ENCODE data around the gene SPAM1. TPM values are rescaled to one million over a fixed set of nuclear protein-coding genes. Genes with fewer than 3 reads are reported as not detected.
"Not testable (repeated sequence)": the region's sequence is repeated elsewhere in the genome, so short reads cannot be mapped to it uniquely, and the experiment has no call there.

Gene SPAM1
- total RNA-seq, 1 donor from 2014 or later, result not detected

GRCh38 chr7:123975084-123975483, 50.0 kb downstream of the SPAM1 start:
- DNase-seq, result no peak
- Mint-ChIP-seq H3K36me3 (ENCODE audit: low read depth) (no peaks in the 10 kb centered on the region), H3K4me1 (no peaks in the 10 kb centered on the region), H3K27ac (no peak overlapping the region), H3K27me3 (no peaks in the 10 kb centered on the region), H3K4me3 (no peak overlapping the region), H3K9me3 (no peaks in the 10 kb centered on the region)
- intact Hi-C loops (cut with micrococcal nuclease), result no loop called here

GRCh38 chr7:123977081-123977480, 52.0 kb downstream of the SPAM1 start:
- Mint-ChIP-seq H3K27me3 (no peaks in the 10 kb centered on the region), H3K27ac (no peak overlapping the region), H3K4me3 (no peak overlapping the region), H3K36me3 (ENCODE audit: low read depth) (no peaks in the 10 kb centered on the region), H3K9me3 (no peaks in the 10 kb centered on the region), H3K4me1 (no peaks in the 10 kb centered on the region)
- intact Hi-C loops (cut with micrococcal nuclease), result no loop called here
- no peak for DNase-seq

GRCh38 chr7:123979876-123980275, 54.8 kb downstream of the SPAM1 start:
- intact Hi-C loops (cut with micrococcal nuclease), result no loop called here
- Mint-ChIP-seq H3K27ac (no peak overlapping the region), H3K4me1 (no peaks in the 10 kb centered on the region), H3K9me3 (no peaks in the 10 kb centered on the region), H3K36me3 (ENCODE audit: low read depth) (no peaks in the 10 kb centered on the region), H3K4me3 (no peak overlapping the region), H3K27me3 (no peaks in the 10 kb centered on the region)
- DNase-seq, result no peak

GRCh38 chr7:123987445-123987844, 62.4 kb downstream of the SPAM1 start:
- Mint-ChIP-seq H3K27ac (no peak overlapping the region), H3K27me3 (no peaks in the 10 kb centered on the region), H3K4me1 (no peaks in the 10 kb centered on the region), H3K4me3 (no peak overlapping the region), H3K36me3 (ENCODE audit: low read depth) (no peaks in the 10 kb centered on the region), H3K9me3 (no peaks in the 10 kb centered on the region)
- DNase-seq, result no peak
- intact Hi-C loops (cut with micrococcal nuclease), result no loop called here

GRCh38 chr7:123992913-123993518, 68.0 kb downstream of the SPAM1 start:
- Mint-ChIP-seq H3K4me3 (no peak overlapping the region), H3K27me3 (no peaks in the 10 kb centered on the region), H3K9me3 (no peaks in the 10 kb centered on the region), H3K36me3 (ENCODE audit: low read depth) (no peaks in the 10 kb centered on the region), H3K27ac (no peak overlapping the region), H3K4me1 (no peaks in the 10 kb centered on the region)
- no peak for DNase-seq
- intact Hi-C loops (cut with micrococcal nuclease), result no loop called here

GRCh38 chr7:123993996-123994395, 69.0 kb downstream of the SPAM1 start:
- no peaks in the 10 kb centered on the region for H3K27me3 Mint-ChIP-seq
- no peaks in the 10 kb centered on the region for H3K4me1 Mint-ChIP-seq
- no peak overlapping the region for H3K27ac Mint-ChIP-seq
- H3K4me3 Mint-ChIP-seq, result no peak overlapping the region
- intact Hi-C loops (cut with micrococcal nuclease), result no loop called here
- no peak for DNase-seq
- H3K36me3 Mint-ChIP-seq (ENCODE audit: low read depth), result no peaks in the 10 kb centered on the region
- H3K9me3 Mint-ChIP-seq, result no peaks in the 10 kb centered on the region

GRCh38 chr7:123994449-123994848, 69.4 kb downstream of the SPAM1 start:
- no peaks in the 10 kb centered on the region for H3K4me1 Mint-ChIP-seq
- no peaks in the 10 kb centered on the region for H3K27me3 Mint-ChIP-seq
- no peaks in the 10 kb centered on the region for H3K9me3 Mint-ChIP-seq
- no peak for DNase-seq
- H3K36me3 Mint-ChIP-seq (ENCODE audit: low read depth), result no peaks in the 10 kb centered on the region
- intact Hi-C loops (cut with micrococcal nuclease), result no loop called here
- no peak overlapping the region for H3K27ac Mint-ChIP-seq
- no peak overlapping the region for H3K4me3 Mint-ChIP-seq

GRCh38 chr7:123995617-123996326, 70.7 kb downstream of the SPAM1 start:
- no peak for DNase-seq
- H3K4me3 Mint-ChIP-seq, result no peak overlapping the region
- intact Hi-C loops (cut with micrococcal nuclease), result no loop called here
- no peaks in the 10 kb centered on the region for H3K36me3 Mint-ChIP-seq (ENCODE audit: low read depth)
- no peaks in the 10 kb centered on the region for H3K9me3 Mint-ChIP-seq
- no peaks in the 10 kb centered on the region for H3K4me1 Mint-ChIP-seq
- H3K27me3 Mint-ChIP-seq, result no peaks in the 10 kb centered on the region
- H3K27ac Mint-ChIP-seq, result no peak overlapping the region

- Mint-ChIP-seq H3K4me1 (no peaks in the 10 kb centered on the region), H3K27me3 (no peaks in the 10 kb centered on the region), H3K9me3 (no peaks in the 10 kb centered on the region), H3K4me3 (no peak overlapping the region), H3K27ac (no peak overlapping the region), H3K36me3 (ENCODE audit: low read depth) (no peaks in the 10 kb centered on the region)
- DNase-seq, result no peak
- intact Hi-C loops (cut with micrococcal nuclease), result no loop called here
These were observed 71.2 kb downstream of the SPAM1 start for GRCh38 chr7:123996327-123996625.

- no peak for DNase-seq
- Mint-ChIP-seq H3K4me3 (no peak overlapping the region), H3K36me3 (ENCODE audit: low read depth) (no peaks in the 10 kb centered on the region), H3K9me3 (no peaks in the 10 kb centered on the region), H3K27ac (no peak overlapping the region), H3K4me1 (no peaks in the 10 kb centered on the region), H3K27me3 (no peaks in the 10 kb centered on the region)
- intact Hi-C loops (cut with micrococcal nuclease), result no loop called here
These were observed 73.9 kb downstream of the SPAM1 start for GRCh38 chr7:123998921-123999320.

- intact Hi-C loops (cut with micrococcal nuclease), result no loop called here
- no peak overlapping the region for H3K27ac Mint-ChIP-seq
- H3K9me3 Mint-ChIP-seq, result no peaks in the 10 kb centered on the region
- H3K4me3 Mint-ChIP-seq, result no peak overlapping the region
- H3K27me3 Mint-ChIP-seq, result no peaks in the 10 kb centered on the region
- DNase-seq, result no peak
- H3K4me1 Mint-ChIP-seq, result no peaks in the 10 kb centered on the region
- H3K36me3 Mint-ChIP-seq (ENCODE audit: low read depth), result no peaks in the 10 kb centered on the region
These were observed 74.7 kb downstream of the SPAM1 start for GRCh38 chr7:123999703-124000102.

- DNase-seq; intact Hi-C loops (cut with micrococcal nuclease); H3K27me3 Mint-ChIP-seq; H3K4me1 Mint-ChIP-seq; H3K9me3 Mint-ChIP-seq; H3K36me3 Mint-ChIP-seq (ENCODE audit: low read depth); H3K4me3 Mint-ChIP-seq; H3K27ac Mint-ChIP-seq: not testable (repeated sequence)
These were observed 83.3 kb downstream of the SPAM1 start for GRCh38 chr7:124008296-124008695.

GRCh38 chr7:124009321-124009720, 84.3 kb downstream of the SPAM1 start:
- intact Hi-C loops (cut with micrococcal nuclease), result no loop called here
- Mint-ChIP-seq H3K9me3 (no peaks in the 10 kb centered on the region), H3K27ac (no peak overlapping the region), H3K27me3 (no peaks in the 10 kb centered on the region), H3K36me3 (ENCODE audit: low read depth) (no peaks in the 10 kb centered on the region), H3K4me3 (no peak overlapping the region), H3K4me1 (no peaks in the 10 kb centered on the region)
- no peak for DNase-seq

Measured in activated CD4-positive, alpha-beta T cell treated with anti-CD3 and anti-CD28 coated beads, Interleukin-2, amount 10 ng/mL, durations not matched to agents 24 days and 14 days (primary cell).